Tibial nerve (tissue), 4 donors: ENCODE data around the gene PNPLA1. TPM values are rescaled to one million over a fixed set of nuclear protein-coding genes. Genes with fewer than 3 reads are reported as not detected.

Experiments
- DNase-seq, 2 donors: peaks; one replicate each; pipeline ENCODE4 v3.0.0-alpha.2; 2019; ENCODE audit warnings: low spot score in 2 of 2
- H3K27ac ChIP-seq, 4 donors: fragments of 200-600 bp; sonication (generic) in 3 of 4; one replicate each; pipeline ENCODE4 v1.5.1; 2017 to 2019; ENCODE audit warnings: mild to moderate bottlenecking in 1 of 4
- H3K27me3 ChIP-seq, 2 donors: fragments of 200-600 bp; sonication (generic) in 1 of 2; one replicate each; pipeline versions ENCODE4 v1.5.1 to v1.6.0; 2017 to 2019
- H3K36me3 ChIP-seq, 3 donors: fragments of 200-600 bp; sonication (generic); one replicate each; pipeline ENCODE4 v1.5.1; 2018 to 2019
- H3K4me1 ChIP-seq, 4 donors: fragments of 200-600 bp; sonication (generic) in 3 of 4; one replicate each; pipeline ENCODE4 v1.5.1; 2017 to 2019
- H3K4me3 ChIP-seq, 4 donors: fragments of 200-600 bp; sonication (generic) in 3 of 4; one replicate each; pipeline ENCODE4 v1.5.1; 2017 to 2019; ENCODE audit warnings: mild to moderate bottlenecking in 1 of 4, moderate library complexity in 1 of 4
- H3K9me3 ChIP-seq, 4 donors: fragments of 200-600 bp; sonication (generic) in 3 of 4; one replicate each; pipeline ENCODE4 v1.5.1; 2017 to 2019
- CTCF ChIP-seq, 5 experiments: fragments of 200-600 bp in 3 of 5; fragments of 450-650 bp in 2 of 5; sonication (generic) in 3 of 5; IDR thresholded peaks; one replicate each; pipeline ENCODE4 v1.5.1; 2016 to 2019; ENCODE audit warnings: antibody characterized with exemption in 5 of 5, mild to moderate bottlenecking in 3 of 5, moderate library complexity in 2 of 5
- EP300 ChIP-seq, 2 donors: sonication (generic); formaldehyde crosslinking; IDR thresholded peaks; one replicate each; pipeline ENCODE4 v1.6.1; 2017; ENCODE audit warnings: antibody characterized with exemption in 2 of 2, mild to moderate bottlenecking in 1 of 2
- POLR2A ChIP-seq, 2 donors: fragments of 450-650 bp; IDR thresholded peaks; one replicate each; pipeline ENCODE4 v1.6.1; 2017; ENCODE audit warnings: antibody characterized with exemption in 2 of 2, mild to moderate bottlenecking in 2 of 2, moderate library complexity in 2 of 2
- WGBS, 2 donors: methylation state at CpG; one replicate each; pipeline ENCODE4 v1.1.5; 2018; 5-methylcytosine and 5-hydroxymethylcytosine counted together
- total RNA-seq, 4 donors: library from RNA; depleted of rRNA; stranded (reverse); fragments of >200 nt; gene quantifications; one replicate each; pipeline ENCODE4 v1.1.0, GENCODE V29; 2016

The PNPLA1 gene
- total RNA-seq, 4 donors from 2014 or later, result 0.21 to 0.30 TPM; not detected in 2

GRCh38 chr6:36229223-36229622 lies 40.6 kb upstream of the PNPLA1 start:
- DNase-seq, result no peak

GRCh38 chr6:36230371-36230770 lies 39.5 kb upstream of the PNPLA1 start:
- DNase-seq, result no peak

More at GRCh38 chr6:36229223-36229622, 40.6 kb upstream of the PNPLA1 start:
- WGBS, 2 donors, result 88 to 95% methylated on average over 4 to 5 of the region's 5 CpGs
- TF ChIP-seq EP300 (IDR thresholded peaks at IDR 0.05) (no peak), CTCF (IDR thresholded peaks at IDR 0.05) (no peak), POLR2A (IDR thresholded peaks at IDR 0.05) (no peak)
- Histone ChIP-seq H3K9me3 (no peaks in the 10 kb centered on the region), H3K36me3 (peaks cover 0 to 98% (median 4%) of the 10 kb centered on the region in 3 donors), H3K4me3 (no peak overlapping the region), H3K4me1 (peaks cover 0 to 12% (median 0%) of the 10 kb centered on the region in 4 donors), H3K27me3 (no peaks in the 10 kb centered on the region), H3K27ac (no peak overlapping the region)

GRCh38 chr6:36232172-36232571 lies 37.7 kb upstream of the PNPLA1 start:
- 77 to 82% methylated on average over 4 of the region's 4 CpGs for WGBS, 2 donors
- no peak for DNase-seq
- no peaks in the 10 kb centered on the region for H3K9me3 ChIP-seq
- no peaks in the 10 kb centered on the region for H3K4me1 ChIP-seq
- no peak overlapping the region for H3K4me3 ChIP-seq
- no peak overlapping the region for H3K27ac ChIP-seq
- no peak for TF ChIP-seq POLR2A (IDR thresholded peaks at IDR 0.05)
- no peak for TF ChIP-seq CTCF (IDR thresholded peaks at IDR 0.05)
- TF ChIP-seq EP300 (IDR thresholded peaks at IDR 0.05), result no peak
- H3K27me3 ChIP-seq, result no peaks in the 10 kb centered on the region
- peaks cover 0 to 85% (median 4%) of the 10 kb centered on the region in 3 donors for H3K36me3 ChIP-seq

More at GRCh38 chr6:36230371-36230770, 39.5 kb upstream of the PNPLA1 start:
- H3K4me1 ChIP-seq, result peaks cover 0 to under 1% (median 0%) of the 10 kb centered on the region in 4 donors
- H3K36me3 ChIP-seq, result peaks cover 0 to 87% (median 4%) of the 10 kb centered on the region in 3 donors
- no peak overlapping the region for H3K27ac ChIP-seq
- TF ChIP-seq EP300 (IDR thresholded peaks at IDR 0.05), result no peak
- no peak for TF ChIP-seq POLR2A (IDR thresholded peaks at IDR 0.05)
- no peak for TF ChIP-seq CTCF (IDR thresholded peaks at IDR 0.05)
- H3K27me3 ChIP-seq, result no peaks in the 10 kb centered on the region
- WGBS, 2 donors, result 84 to 91% methylated on average over 4 to 11 of the region's 11 CpGs
- H3K4me3 ChIP-seq, result no peak overlapping the region
- no peaks in the 10 kb centered on the region for H3K9me3 ChIP-seq

- TF ChIP-seq EP300 (IDR thresholded peaks at IDR 0.05), result no peak
- TF ChIP-seq CTCF (IDR thresholded peaks at IDR 0.05), result no peak
- no peak for TF ChIP-seq POLR2A (IDR thresholded peaks at IDR 0.05)
- H3K36me3 ChIP-seq, result peaks cover 0 to 54% (median 4%) of the 10 kb centered on the region in 3 donors
- H3K4me3 ChIP-seq, result no peak overlapping the region
- H3K4me1 ChIP-seq, result no peaks in the 10 kb centered on the region
- no peak overlapping the region for H3K27ac ChIP-seq
- H3K27me3 ChIP-seq, result no peaks in the 10 kb centered on the region
- no peak for DNase-seq
- H3K9me3 ChIP-seq, result no peaks in the 10 kb centered on the region
- 38 to 52% methylated on average over 3 of the region's 3 CpGs for WGBS, 2 donors
Measured at GRCh38 chr6:36235309-36235708, 34.6 kb upstream of the PNPLA1 start.

GRCh38 chr6:36235862-36236261 lies 34.0 kb upstream of the PNPLA1 start:
- Histone ChIP-seq H3K9me3 (no peaks in the 10 kb centered on the region), H3K4me3 (no peak overlapping the region), H3K36me3 (peaks cover 0 to 49% (median 4%) of the 10 kb centered on the region in 3 donors), H3K27ac (no peak overlapping the region), H3K4me1 (no peaks in the 10 kb centered on the region), H3K27me3 (no peaks in the 10 kb centered on the region)
- TF ChIP-seq CTCF (IDR thresholded peaks at IDR 0.05), result no peak
- no peak for TF ChIP-seq EP300 (IDR thresholded peaks at IDR 0.05)
- no peak for TF ChIP-seq POLR2A (IDR thresholded peaks at IDR 0.05)
- no peak for DNase-seq
- WGBS, 2 donors, result 97 to 98% methylated on average over 17 of the region's 17 CpGs
